Cardiac fibroblast (primary cell): ENCODE data around the gene TMEM267.
"Not testable (repeated sequence)": the region's sequence is repeated elsewhere in the genome, so short reads cannot be mapped to it uniquely, and the experiment has no call there.

Source experiments
- DNase-seq, 2 donors: peaks; one replicate each; pipeline versions ENCODE4 v3.0.0 to v3.0.0-alpha.2; 2010; ENCODE audit warnings: low read depth in 2 of 2
- H3K4me3 ChIP-seq, 2 donors: replicated peaks in 1 of 2; 1 replicate in 1 of 2; 2 replicates in 1 of 2; pipeline ENCODE4 v1.5.1; 2011; ENCODE audit warnings: low read depth in 2 of 2, low read length in 2 of 2, mild to moderate bottlenecking in 2 of 2, moderate library complexity in 1 of 2
- CTCF ChIP-seq: IDR thresholded peaks from one replicate; pipeline ENCODE4 v1.5.1; 2011; ENCODE audit warnings: low read depth, mild to moderate bottlenecking, low read length, inconsistent platforms

The TMEM267 gene

GRCh38 chr5:43427306-43427705 lies 56.4 kb downstream of the TMEM267 start:
- DNase-seq = no peak
- TF ChIP-seq CTCF = no peak
- no peak overlapping the region for H3K4me3 ChIP-seq

DNA sequence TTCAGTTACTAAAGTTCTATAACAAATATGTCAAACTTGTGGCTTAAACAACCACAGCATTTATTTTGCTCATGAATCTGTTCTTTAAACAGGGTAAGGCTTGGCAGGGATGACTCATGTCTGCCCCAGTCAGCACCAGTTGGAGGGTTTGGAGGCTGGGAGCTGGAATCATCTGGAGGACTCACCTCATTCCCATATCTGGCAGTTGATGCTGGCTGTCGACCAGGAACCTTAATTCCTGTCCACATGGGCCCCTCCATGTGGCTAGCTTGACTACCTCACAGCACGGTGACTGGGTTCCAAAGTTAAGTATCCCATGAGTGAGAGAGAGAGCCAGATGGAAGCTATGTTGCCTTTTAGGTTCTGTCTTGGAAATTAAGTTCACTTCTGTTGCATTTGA lies 57.7 kb downstream of the TMEM267 start:
- no peak for TF ChIP-seq CTCF
- DNase-seq = peak; percentile 61 to 81
- no peak overlapping the region for H3K4me3 ChIP-seq

- not testable (repeated sequence) for H3K4me3 ChIP-seq, DNase-seq
Measured at GRCh38 chr5:43423086-43423485, 60.6 kb downstream of the TMEM267 start.

GRCh38 chr5:43422143-43422542 lies 61.5 kb downstream of the TMEM267 start:
- peak; percentile 68 to 70 for DNase-seq
- TF ChIP-seq CTCF = no peak
- H3K4me3 ChIP-seq = no peak overlapping the region

DNA sequence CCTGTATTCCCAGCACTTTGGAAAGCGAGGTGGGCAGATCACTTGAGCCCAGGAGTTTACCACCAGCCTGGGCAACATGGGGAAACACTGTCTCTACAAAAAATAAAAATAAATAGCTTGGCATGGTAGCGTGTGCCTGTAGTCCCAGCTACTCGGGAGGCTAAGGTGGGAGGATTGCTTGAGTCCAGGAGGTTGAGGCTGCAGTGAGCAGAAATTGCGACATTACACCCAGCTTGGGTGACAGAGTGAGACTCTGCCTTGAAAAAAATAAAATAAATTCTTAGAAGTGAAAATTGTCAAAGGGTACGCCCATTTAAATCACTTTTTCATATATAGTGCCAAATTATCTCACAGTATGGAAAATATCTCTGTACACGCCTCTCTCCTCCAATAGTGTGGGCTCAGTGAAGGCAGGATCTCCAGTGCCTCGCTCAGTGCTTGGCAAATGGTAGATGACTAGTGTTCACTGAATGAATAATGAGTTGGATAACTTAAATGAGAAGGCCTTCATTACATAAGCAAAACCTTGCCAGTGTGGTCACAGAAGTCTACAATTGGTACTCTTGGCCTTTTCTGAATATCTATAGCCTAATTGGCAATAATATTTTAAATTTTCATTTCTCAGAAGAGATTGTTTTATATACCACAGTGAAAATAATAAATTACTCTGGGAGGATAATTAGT lies 62.1 kb downstream of the TMEM267 start:
- no peak for DNase-seq
- TF ChIP-seq CTCF = no peak
- H3K4me3 ChIP-seq = no peak overlapping the region

GRCh38 chr5:43420241-43420640 lies 63.4 kb downstream of the TMEM267 start:
- no peak overlapping the region for H3K4me3 ChIP-seq
- no peak for TF ChIP-seq CTCF
- peak; percentile 13 to 31 for DNase-seq

DNA sequence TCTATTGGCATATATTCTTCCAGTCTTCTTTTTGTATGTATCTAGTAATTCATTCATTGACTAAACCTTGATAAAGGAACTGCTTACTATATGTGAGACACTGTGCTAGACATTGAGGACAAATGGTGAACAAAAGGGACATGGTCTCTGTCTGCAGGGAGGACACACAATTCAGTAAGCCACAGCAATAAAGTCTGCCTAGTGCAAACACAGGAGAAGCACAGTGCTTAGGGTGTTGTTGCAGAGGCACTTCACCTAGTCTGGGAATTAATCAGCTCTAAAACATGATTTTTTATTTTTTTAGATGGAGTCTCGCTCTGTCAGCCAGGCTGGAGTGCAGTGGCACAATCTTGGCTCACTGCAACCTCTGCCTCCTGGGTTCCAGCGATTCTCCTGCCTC lies 65.1 kb downstream of the TMEM267 start:
- TF ChIP-seq CTCF = no peak
- no peak for DNase-seq
- no peak overlapping the region for H3K4me3 ChIP-seq
